ENCODE data around the gene LRRC26. TPM values are rescaled to one million over a fixed set of nuclear protein-coding genes. Genes with fewer than 3 reads are reported as not detected.

LRRC26 gene
- total RNA-seq, 1 donor: not detected

DNA sequence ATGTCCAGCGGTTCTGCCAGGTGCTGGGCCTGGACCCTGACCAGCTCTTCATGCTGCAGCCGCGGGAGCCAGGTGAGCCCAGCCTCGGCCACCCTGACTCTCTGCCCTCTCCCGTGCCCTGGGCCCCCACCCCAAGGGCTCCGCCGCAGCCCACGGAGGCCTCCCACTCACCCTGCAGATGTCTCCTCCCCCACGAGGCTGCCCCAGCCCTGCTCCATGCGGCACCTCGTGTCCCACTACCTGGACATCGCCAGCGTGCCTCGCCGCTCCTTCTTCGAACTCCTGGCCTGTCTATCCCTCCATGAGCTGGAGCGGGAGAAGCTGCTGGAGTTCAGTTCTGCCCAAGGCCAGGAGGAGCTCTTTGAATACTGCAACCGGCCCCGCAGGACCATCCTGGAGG lies 44.8 kb upstream of the LRRC26 start:
- H3K4me3 ChIP-seq (ENCODE audit: insufficient read depth, low read length): no peak overlapping the region

DNA sequence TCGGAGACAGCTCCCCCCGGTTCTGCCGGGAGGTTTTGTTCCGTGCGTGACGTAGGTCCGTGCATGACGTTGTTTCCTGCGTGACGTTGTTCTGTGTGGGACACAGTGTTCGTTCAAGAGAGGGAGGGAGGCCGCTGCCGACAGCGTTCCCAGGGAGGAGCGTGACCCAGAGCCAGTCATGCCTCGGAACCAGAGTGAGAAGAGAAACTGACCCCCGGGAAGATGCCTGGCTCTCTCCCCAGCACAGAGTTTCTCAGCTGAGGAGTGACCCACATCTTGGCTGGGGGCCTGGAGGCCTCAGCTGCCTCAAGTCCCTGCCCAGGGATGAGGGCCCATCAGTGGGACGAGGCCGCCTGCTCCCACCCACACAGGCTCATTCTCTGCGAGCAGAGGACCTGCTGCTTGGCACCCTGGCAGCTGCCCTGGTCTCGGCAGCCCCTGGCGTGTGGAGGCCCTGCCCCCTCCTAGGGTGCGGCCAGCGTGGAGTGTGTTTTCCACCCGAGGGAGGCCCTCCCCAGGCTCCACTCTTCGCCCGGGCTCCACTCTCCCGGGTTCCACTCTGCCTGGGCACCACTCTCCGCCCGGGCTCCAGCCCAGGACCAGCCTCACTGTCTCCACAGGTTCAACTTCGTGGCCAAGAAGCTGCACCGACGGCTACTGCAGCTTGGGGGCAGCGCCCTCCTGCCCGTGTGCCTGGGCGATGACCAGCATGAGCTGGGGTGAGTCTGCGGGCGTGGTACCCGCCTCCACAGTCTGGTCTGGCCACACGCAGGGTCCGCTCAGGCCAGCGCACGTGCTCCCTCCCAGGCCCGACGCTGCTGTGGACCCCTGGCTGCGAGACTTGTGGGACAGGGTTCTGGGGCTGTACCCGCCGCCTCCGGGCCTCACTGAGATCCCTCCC lies 43.6 kb upstream of the LRRC26 start:
- Histone ChIP-seq H3K27ac (ENCODE audit: low read depth, low read length) (no peak overlapping the region), H3K4me2 (ENCODE audit: insufficient read depth, low read length) (no peak overlapping the region), H4K20me1 (ENCODE audit: insufficient read depth, low read length) (no peaks in the 10 kb centered on the region), H3K79me2 (ENCODE audit: insufficient read depth, low read length) (no peaks in the 10 kb centered on the region), H3K4me3 (ENCODE audit: insufficient read depth, low read length) (no peak overlapping the region), H3K9me3 (ENCODE audit: low read depth, low read length) (no peaks in the 10 kb centered on the region), H2AFZ (ENCODE audit: low read length) (no peak overlapping the region), H3K36me3 (ENCODE audit: insufficient read depth, low read length) (peaks cover 2% of the 10 kb centered on the region), H3K27me3 (ENCODE audit: insufficient read depth, low read length) (no peaks in the 10 kb centered on the region), H3K4me1 (ENCODE audit: insufficient read depth, low read length) (peaks cover 6% of the 10 kb centered on the region)
- no peak for DNase-seq (ENCODE audit: insufficient read length, low spot score, missing footprints)
- peak; percentile 7 for TF ChIP-seq CTCF (IDR thresholded peaks at IDR 0.05; ENCODE audit: extremely low read depth, low read depth, low read length)

More for the DNA sequence above, 44.8 kb upstream of the LRRC26 start:
- TF ChIP-seq CTCF (IDR thresholded peaks at IDR 0.05; ENCODE audit: extremely low read depth, low read depth, low read length): no peak
- Histone ChIP-seq H3K27ac (ENCODE audit: low read depth, low read length) (no peak overlapping the region), H3K36me3 (ENCODE audit: insufficient read depth, low read length) (no peaks in the 10 kb centered on the region), H3K9me3 (ENCODE audit: low read depth, low read length) (no peaks in the 10 kb centered on the region), H4K20me1 (ENCODE audit: insufficient read depth, low read length) (no peaks in the 10 kb centered on the region), H2AFZ (ENCODE audit: low read length) (no peak overlapping the region), H3K27me3 (ENCODE audit: insufficient read depth, low read length) (no peaks in the 10 kb centered on the region), H3K79me2 (ENCODE audit: insufficient read depth, low read length) (no peaks in the 10 kb centered on the region), H3K4me2 (ENCODE audit: insufficient read depth, low read length) (no peak overlapping the region), H3K4me1 (ENCODE audit: insufficient read depth, low read length) (peaks cover 15% of the 10 kb centered on the region)
- no peak for DNase-seq (ENCODE audit: insufficient read length, low spot score, missing footprints)

GRCh38 chr9:137212520-137212919 lies 42.7 kb upstream of the LRRC26 start:
- H3K4me3 ChIP-seq (ENCODE audit: insufficient read depth, low read length): no peak overlapping the region
- no peaks in the 10 kb centered on the region for H3K27me3 ChIP-seq (ENCODE audit: insufficient read depth, low read length)
- H3K4me2 ChIP-seq (ENCODE audit: insufficient read depth, low read length): no peak overlapping the region
- no peaks in the 10 kb centered on the region for H3K9me3 ChIP-seq (ENCODE audit: low read depth, low read length)
- no peak for TF ChIP-seq CTCF (IDR thresholded peaks at IDR 0.05; ENCODE audit: extremely low read depth, low read depth, low read length)
- no peak for DNase-seq (ENCODE audit: insufficient read length, low spot score, missing footprints)
- no peak overlapping the region for H3K27ac ChIP-seq (ENCODE audit: low read depth, low read length)
- peaks cover 2% of the 10 kb centered on the region for H3K36me3 ChIP-seq (ENCODE audit: insufficient read depth, low read length)
- H3K4me1 ChIP-seq (ENCODE audit: insufficient read depth, low read length): peaks cover 5% of the 10 kb centered on the region
- peaks cover 1% of the 10 kb centered on the region for H3K79me2 ChIP-seq (ENCODE audit: insufficient read depth, low read length)
- H2AFZ ChIP-seq (ENCODE audit: low read length): no peak overlapping the region
- H4K20me1 ChIP-seq (ENCODE audit: insufficient read depth, low read length): no peaks in the 10 kb centered on the region

GRCh38 chr9:137211532-137211931 lies 41.7 kb upstream of the LRRC26 start:
- Histone ChIP-seq H3K27me3 (ENCODE audit: insufficient read depth, low read length) (no peaks in the 10 kb centered on the region), H2AFZ (ENCODE audit: low read length) (no peak overlapping the region), H3K79me2 (ENCODE audit: insufficient read depth, low read length) (peaks cover 11% of the 10 kb centered on the region), H3K4me3 (ENCODE audit: insufficient read depth, low read length) (no peak overlapping the region), H3K4me2 (ENCODE audit: insufficient read depth, low read length) (no peak overlapping the region), H3K36me3 (ENCODE audit: insufficient read depth, low read length) (peaks cover 2% of the 10 kb centered on the region), H3K9me3 (ENCODE audit: low read depth, low read length) (no peaks in the 10 kb centered on the region), H4K20me1 (ENCODE audit: insufficient read depth, low read length) (no peaks in the 10 kb centered on the region), H3K27ac (ENCODE audit: low read depth, low read length) (no peak overlapping the region), H3K4me1 (ENCODE audit: insufficient read depth, low read length) (peaks cover 4% of the 10 kb centered on the region)
- DNase-seq (ENCODE audit: insufficient read length, low spot score, missing footprints): no peak
- no peak for TF ChIP-seq CTCF (IDR thresholded peaks at IDR 0.05; ENCODE audit: extremely low read depth, low read depth, low read length)
